Ishikawa (cell line): ENCODE results near the gene CYFIP2.

ENCODE experiments used
- CREB1 ChIP-seq: IDR thresholded peaks from 2 replicates; pipeline ENCODE4 v1.6.1; 2012; ENCODE audit warnings: low read depth
- EGR1 ChIP-seq: IDR thresholded peaks from 2 replicates; pipeline ENCODE4 v1.6.1; 2012
- EP300 ChIP-seq: IDR thresholded peaks from 2 replicates; pipeline ENCODE4 v1.6.1; 2012; ENCODE audit warnings: borderline replicate concordance
- FOXM1 ChIP-seq: IDR thresholded peaks from 2 replicates; pipeline ENCODE4 v1.6.1; 2012; ENCODE audit warnings: low read depth, borderline replicate concordance
- MAX ChIP-seq: IDR thresholded peaks from 2 replicates; pipeline ENCODE4 v1.6.1; 2012
- NFIC ChIP-seq: IDR thresholded peaks from 2 replicates; pipeline ENCODE4 v1.6.1; 2012
- RAD21 ChIP-seq: IDR thresholded peaks from 2 replicates; pipeline ENCODE4 v1.6.1; 2012; ENCODE audit warnings: low read depth
- TAF1 ChIP-seq: IDR thresholded peaks from 2 replicates; pipeline ENCODE4 v1.6.1; 2012; ENCODE audit warnings: low read depth, mild to moderate bottlenecking
- USF1 ChIP-seq: IDR thresholded peaks from 2 replicates; pipeline ENCODE4 v1.6.1; 2012
- YY1 ChIP-seq: IDR thresholded peaks from 2 replicates; pipeline ENCODE4 v1.6.1; 2012; ENCODE audit warnings: low read depth
- ZBTB7A ChIP-seq: IDR thresholded peaks from 2 replicates; pipeline ENCODE4 v1.6.1; 2012; ENCODE audit warnings: low read depth
- TF ChIP-seq, protein P1 (sequence below): IDR thresholded peaks from 2 replicates; pipeline ENCODE4 v1.6.1; 2012; ENCODE audit warnings: low read depth, mild to moderate bottlenecking

GRCh38 chr5:157311595-157311994 is 45.7 kb downstream of the CYFIP2 start:
- TF ChIP-seq EP300 (no peak), MAX (no peak), NFIC (no peak), ZBTB7A (no peak), USF1 (no peak), RAD21 (no peak), FOXM1 (no peak), CREB1 (no peak), TAF1 (no peak), YY1 (no peak), EGR1 (no peak)
- TF ChIP-seq, protein P1, sequence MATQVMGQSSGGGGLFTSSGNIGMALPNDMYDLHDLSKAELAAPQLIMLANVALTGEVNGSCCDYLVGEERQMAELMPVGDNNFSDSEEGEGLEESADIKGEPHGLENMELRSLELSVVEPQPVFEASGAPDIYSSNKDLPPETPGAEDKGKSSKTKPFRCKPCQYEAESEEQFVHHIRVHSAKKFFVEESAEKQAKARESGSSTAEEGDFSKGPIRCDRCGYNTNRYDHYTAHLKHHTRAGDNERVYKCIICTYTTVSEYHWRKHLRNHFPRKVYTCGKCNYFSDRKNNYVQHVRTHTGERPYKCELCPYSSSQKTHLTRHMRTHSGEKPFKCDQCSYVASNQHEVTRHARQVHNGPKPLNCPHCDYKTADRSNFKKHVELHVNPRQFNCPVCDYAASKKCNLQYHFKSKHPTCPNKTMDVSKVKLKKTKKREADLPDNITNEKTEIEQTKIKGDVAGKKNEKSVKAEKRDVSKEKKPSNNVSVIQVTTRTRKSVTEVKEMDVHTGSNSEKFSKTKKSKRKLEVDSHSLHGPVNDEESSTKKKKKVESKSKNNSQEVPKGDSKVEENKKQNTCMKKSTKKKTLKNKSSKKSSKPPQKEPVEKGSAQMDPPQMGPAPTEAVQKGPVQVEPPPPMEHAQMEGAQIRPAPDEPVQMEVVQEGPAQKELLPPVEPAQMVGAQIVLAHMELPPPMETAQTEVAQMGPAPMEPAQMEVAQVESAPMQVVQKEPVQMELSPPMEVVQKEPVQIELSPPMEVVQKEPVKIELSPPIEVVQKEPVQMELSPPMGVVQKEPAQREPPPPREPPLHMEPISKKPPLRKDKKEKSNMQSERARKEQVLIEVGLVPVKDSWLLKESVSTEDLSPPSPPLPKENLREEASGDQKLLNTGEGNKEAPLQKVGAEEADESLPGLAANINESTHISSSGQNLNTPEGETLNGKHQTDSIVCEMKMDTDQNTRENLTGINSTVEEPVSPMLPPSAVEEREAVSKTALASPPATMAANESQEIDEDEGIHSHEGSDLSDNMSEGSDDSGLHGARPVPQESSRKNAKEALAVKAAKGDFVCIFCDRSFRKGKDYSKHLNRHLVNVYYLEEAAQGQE = no peak
